Measurements from ENCODE around the gene CEP63.

DNA sequence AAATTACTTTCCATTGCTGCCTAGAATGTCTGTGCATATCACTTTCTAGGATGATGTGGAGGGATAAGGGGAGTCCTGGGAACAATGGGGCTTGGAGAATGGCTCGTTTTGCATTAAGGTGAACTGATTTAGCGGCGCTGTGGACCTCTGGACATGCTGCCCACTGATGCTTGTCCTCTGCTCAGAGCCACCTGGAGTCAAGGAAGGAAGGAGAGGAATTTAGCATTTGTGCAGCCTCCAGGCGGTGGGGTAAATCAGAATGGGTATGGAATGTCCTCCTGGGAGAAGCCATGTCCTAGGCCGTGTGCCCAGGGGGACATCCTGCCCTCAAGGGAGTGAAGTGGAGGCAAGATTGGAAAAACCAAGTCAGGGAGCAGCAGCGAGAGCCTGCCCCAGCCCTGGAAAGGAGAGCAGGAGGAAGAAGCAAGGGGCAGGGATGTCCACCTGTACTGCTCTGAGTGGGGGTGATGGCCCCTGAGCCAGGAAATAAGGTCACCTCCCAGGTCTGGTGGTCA lies 127.2 kb downstream of the CEP63 start:
- TF ChIP-seq ZNF134 (CRISPR knock-in tag; conservative IDR thresholded peaks at IDR 0.05) (no peak), ERF (CRISPR knock-in tag; IDR thresholded peaks at IDR 0.05) (no peak), USF2 (CRISPR knock-in tag; IDR thresholded peaks at IDR 0.05) (no peak), FOXJ3 (CRISPR knock-in tag; IDR thresholded peaks at IDR 0.05) (no peak), POLR2AphosphoS5 (IDR thresholded peaks at IDR 0.05; ENCODE audit: control insufficient read depth, insufficient read depth, low read depth, low read length) (no peak), KDM2B (CRISPR knock-in tag; IDR thresholded peaks at IDR 0.05) (no peak), EP300 (IDR thresholded peaks at IDR 0.05; ENCODE audit: low read length) (no peak), ESRRA (IDR thresholded peaks at IDR 0.05; ENCODE audit: borderline replicate concordance, low read depth) (no peak), SETDB1 (IDR thresholded peaks at IDR 0.05; ENCODE audit: low read length) (no peak), GATAD2B (IDR thresholded peaks at IDR 0.05; ENCODE audit: borderline replicate concordance) (no peak), KAT7 (CRISPR knock-in tag; IDR thresholded peaks at IDR 0.05; ENCODE audit: borderline replicate concordance) (no peak)
- TF ChIP-seq, protein P1, sequence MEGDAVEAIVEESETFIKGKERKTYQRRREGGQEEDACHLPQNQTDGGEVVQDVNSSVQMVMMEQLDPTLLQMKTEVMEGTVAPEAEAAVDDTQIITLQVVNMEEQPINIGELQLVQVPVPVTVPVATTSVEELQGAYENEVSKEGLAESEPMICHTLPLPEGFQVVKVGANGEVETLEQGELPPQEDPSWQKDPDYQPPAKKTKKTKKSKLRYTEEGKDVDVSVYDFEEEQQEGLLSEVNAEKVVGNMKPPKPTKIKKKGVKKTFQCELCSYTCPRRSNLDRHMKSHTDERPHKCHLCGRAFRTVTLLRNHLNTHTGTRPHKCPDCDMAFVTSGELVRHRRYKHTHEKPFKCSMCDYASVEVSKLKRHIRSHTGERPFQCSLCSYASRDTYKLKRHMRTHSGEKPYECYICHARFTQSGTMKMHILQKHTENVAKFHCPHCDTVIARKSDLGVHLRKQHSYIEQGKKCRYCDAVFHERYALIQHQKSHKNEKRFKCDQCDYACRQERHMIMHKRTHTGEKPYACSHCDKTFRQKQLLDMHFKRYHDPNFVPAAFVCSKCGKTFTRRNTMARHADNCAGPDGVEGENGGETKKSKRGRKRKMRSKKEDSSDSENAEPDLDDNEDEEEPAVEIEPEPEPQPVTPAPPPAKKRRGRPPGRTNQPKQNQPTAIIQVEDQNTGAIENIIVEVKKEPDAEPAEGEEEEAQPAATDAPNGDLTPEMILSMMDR (IDR thresholded peaks at IDR 0.05 in 2 of 3, conservative IDR thresholded peaks at IDR 0.05 in 1 of 3; ENCODE audit: insufficient read depth in 2 of 3, low read depth in 1 of 3, low read length in 3 of 3): no peak
- TF ChIP-seq, protein P2, sequence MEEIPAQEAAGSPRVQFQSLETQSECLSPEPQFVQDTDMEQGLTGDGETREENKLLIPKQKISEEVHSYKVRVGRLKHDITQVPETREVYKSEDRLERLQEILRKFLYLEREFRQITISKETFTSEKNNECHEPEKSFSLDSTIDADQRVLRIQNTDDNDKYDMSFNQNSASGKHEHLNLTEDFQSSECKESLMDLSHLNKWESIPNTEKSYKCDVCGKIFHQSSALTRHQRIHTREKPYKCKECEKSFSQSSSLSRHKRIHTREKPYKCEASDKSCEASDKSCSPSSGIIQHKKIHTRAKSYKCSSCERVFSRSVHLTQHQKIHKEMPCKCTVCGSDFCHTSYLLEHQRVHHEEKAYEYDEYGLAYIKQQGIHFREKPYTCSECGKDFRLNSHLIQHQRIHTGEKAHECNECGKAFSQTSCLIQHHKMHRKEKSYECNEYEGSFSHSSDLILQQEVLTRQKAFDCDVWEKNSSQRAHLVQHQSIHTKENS (CRISPR knock-in tag; IDR thresholded peaks at IDR 0.05): no peak
